ENCODE measurements around the gene KANK3.
"Not testable (repeated sequence)": the region's sequence is repeated elsewhere in the genome, so short reads cannot be mapped to it uniquely, and the experiment has no call there.

- TF ChIP-seq CTCF, POLR2A (IDR thresholded peaks at IDR 0.05): not testable (repeated sequence)
Observed at GRCh38 chr19:8318835-8319234, 24.2 kb downstream of the KANK3 start.

Measured in sigmoid colon (tissue), 3 donors.